Neural cell (in vitro differentiated cells): ENCODE results near the gene NCAPD2. TPM values are rescaled to one million over a fixed set of nuclear protein-coding genes. Genes with fewer than 3 reads are reported as not detected.

Source experiments
- H2AFZ ChIP-seq: fragments of 200-600, 300-800 bp; sonication (generic), shearing (Covaris generic); 2 replicates; pipeline ENCODE4 v1.6.0; 2014; ENCODE audit warnings: low read depth, mild to moderate bottlenecking, antibody characterized with exemption, low read length, moderate library complexity
- H3F3A ChIP-seq: fragments of 200-600 bp; shearing (Covaris generic); 2 replicates; pipeline ENCODE4 v1.6.1; 2016; ENCODE audit warnings: mild to moderate bottlenecking, moderate library complexity, mixed read lengths, antibody characterized with exemption, low read length; ENCODE audit not compliant: insufficient read depth, poor library complexity, severe bottlenecking
- H3K27ac ChIP-seq: fragments of 200-600, 300-800 bp; sonication (generic), shearing (Covaris generic); 2 replicates; pipeline ENCODE4 v1.5.1; 2014; ENCODE audit warnings: mild to moderate bottlenecking, low read length, moderate library complexity
- H3K27me3 ChIP-seq: fragments of 300-800, 200-600 bp; sonication (generic), shearing (Covaris generic); 2 replicates; pipeline ENCODE4 v1.6.0; 2014; ENCODE audit warnings: mild to moderate bottlenecking, low read depth, low read length, moderate library complexity; ENCODE audit not compliant: insufficient read depth
- H3K36me3 ChIP-seq: fragments of 300-800, 200-600 bp; sonication (generic), shearing (Covaris generic); 2 replicates; pipeline ENCODE4 v1.5.1; 2014; ENCODE audit warnings: mild to moderate bottlenecking, antibody characterized with exemption, low read length, moderate library complexity; ENCODE audit not compliant: insufficient read depth
- H3K4me2 ChIP-seq: fragments of 300-800, 200-600 bp; sonication (generic), shearing (Covaris generic); 2 replicates; pipeline ENCODE4 v1.6.0; 2014; ENCODE audit warnings: mild to moderate bottlenecking, low read length
- H3K4me3 ChIP-seq: fragments of 300-800, 200-600 bp; sonication (generic), shearing (Covaris generic); 2 replicates; pipeline ENCODE4 v1.5.1; 2014; ENCODE audit warnings: mild to moderate bottlenecking, low read length, moderate library complexity
- H3K79me2 ChIP-seq: fragments of 200-600 bp; shearing (Covaris generic); replicated peaks from 2 replicates; pipeline ENCODE4 v1.6.0; 2014; ENCODE audit warnings: mild to moderate bottlenecking, low read length, moderate library complexity; ENCODE audit not compliant: insufficient read depth
- H3K9ac ChIP-seq: fragments of 300-800, 200-600 bp; sonication (generic), shearing (Covaris generic); 2 replicates; pipeline ENCODE4 v1.6.1; 2016; ENCODE audit warnings: mild to moderate bottlenecking, low read length, mixed read lengths
- H3K9me2 ChIP-seq: fragments of 200-600 bp; shearing (Covaris generic); 2 replicates; pipeline ENCODE4 v1.6.1; 2016; ENCODE audit warnings: mild to moderate bottlenecking, low read length, mixed read lengths; ENCODE audit not compliant: insufficient read depth
- H3K9me3 ChIP-seq: fragments of 200-600, 300-800 bp; sonication (generic), shearing (Covaris generic); 2 replicates; pipeline ENCODE4 v1.6.1; 2016; ENCODE audit warnings: mild to moderate bottlenecking, mixed run types, low read length, moderate library complexity, mixed read lengths
- H4K20me1 ChIP-seq: fragments of 200-600 bp; shearing (Covaris generic); 2 replicates; pipeline ENCODE4 v1.6.1; 2016; ENCODE audit warnings: mild to moderate bottlenecking, mixed run types; ENCODE audit not compliant: insufficient read depth
- CTCF ChIP-seq: fragments of 450-650 bp; IDR thresholded peaks from 2 replicates; pipeline ENCODE4 v1.5.1; 2014; ENCODE audit warnings: antibody characterized with exemption, mild to moderate bottlenecking, moderate library complexity; ENCODE audit not compliant: poor library complexity, severe bottlenecking
- EP300 ChIP-seq: fragments of 450-650 bp; conservative IDR thresholded peaks from 2 replicates; pipeline ENCODE4 v1.6.1; 2014; ENCODE audit warnings: antibody characterized with exemption, mild to moderate bottlenecking, moderate library complexity; ENCODE audit not compliant: poor library complexity, severe bottlenecking
- EZH2 ChIP-seq: fragments of 200-600, 300-800 bp; shearing (Covaris generic), sonication (generic); IDR thresholded peaks from 2 replicates; pipeline ENCODE4 v1.6.1; 2014; ENCODE audit warnings: antibody characterized with exemption, low read length, borderline replicate concordance, mild to moderate bottlenecking; ENCODE audit not compliant: insufficient read depth, poor library complexity, severe bottlenecking
- MXI1 ChIP-seq: fragments of 450-650 bp; conservative IDR thresholded peaks from 2 replicates; pipeline ENCODE4 v1.6.1; 2014; ENCODE audit warnings: antibody characterized with exemption, mild to moderate bottlenecking; ENCODE audit not compliant: poor library complexity, severe bottlenecking
- POLR2AphosphoS5 ChIP-seq: IDR thresholded peaks from 2 replicates; pipeline ENCODE4 v1.6.1; 2012
- RAD21 ChIP-seq: fragments of 450-650 bp; conservative IDR thresholded peaks from 2 replicates; pipeline ENCODE4 v1.6.1; 2014; ENCODE audit warnings: antibody characterized with exemption, mild to moderate bottlenecking, moderate library complexity
- REST ChIP-seq: IDR thresholded peaks from 2 replicates; pipeline ENCODE4 v1.6.1; 2012; ENCODE audit warnings: borderline replicate concordance
- SMC3 ChIP-seq: fragments of 450-650 bp; conservative IDR thresholded peaks from 2 replicates; pipeline ENCODE4 v1.6.1; 2014; ENCODE audit warnings: antibody characterized with exemption, mild to moderate bottlenecking, moderate library complexity; ENCODE audit not compliant: poor library complexity
- TAF1 ChIP-seq: IDR thresholded peaks from 2 replicates; pipeline ENCODE4 v1.6.1; 2012; ENCODE audit warnings: low read depth
- polyA plus RNA-seq: library from polyadenylated mRNA; depleted of rRNA; stranded (reverse); fragments of >200 nt; gene quantifications from 2 replicates; pipeline ENCODE4 v1.2.3, GENCODE V29; 2014

NCAPD2 gene
- polyA plus RNA-seq, 1 donor from 2014 or later: 4.5 TPM

- Histone ChIP-seq H3K27ac (no peak overlapping the region), H3K9me3 (no peaks in the 10 kb centered on the region), H3K4me3 (no peak overlapping the region), H4K20me1 (no peaks in the 10 kb centered on the region), H2AFZ (no peak overlapping the region), H3K36me3 (no peaks in the 10 kb centered on the region), H3K9ac (no peak overlapping the region), H3F3A (no peaks in the 10 kb centered on the region), H3K4me2 (no peak overlapping the region), H3K9me2 (no peaks in the 10 kb centered on the region), H3K79me2 (no peaks in the 10 kb centered on the region), H3K27me3 (no peaks in the 10 kb centered on the region)
- TF ChIP-seq EP300 (no peak), SMC3 (no peak), EZH2 (no peak), MXI1 (no peak), TAF1 (no peak), POLR2AphosphoS5 (no peak), RAD21 (no peak), REST (no peak), CTCF (no peak)
These were observed 25.7 kb upstream of the NCAPD2 start for GRCh38 chr12:6468283-6468575.

- no peak overlapping the region for H3K4me3 ChIP-seq
- no peaks in the 10 kb centered on the region for H3K27me3 ChIP-seq
- H3K79me2 ChIP-seq: no peaks in the 10 kb centered on the region
- H3K9me2 ChIP-seq: no peaks in the 10 kb centered on the region
- H3K36me3 ChIP-seq: no peaks in the 10 kb centered on the region
- no peaks in the 10 kb centered on the region for H3K9me3 ChIP-seq
- no peak overlapping the region for H3K9ac ChIP-seq
- no peak overlapping the region for H3K4me2 ChIP-seq
- no peak overlapping the region for H3K27ac ChIP-seq
- H3F3A ChIP-seq: no peaks in the 10 kb centered on the region
- no peak overlapping the region for H2AFZ ChIP-seq
- no peaks in the 10 kb centered on the region for H4K20me1 ChIP-seq
- TF ChIP-seq POLR2AphosphoS5 (no peak), MXI1 (no peak), SMC3 (no peak), EZH2 (no peak), CTCF (no peak), EP300 (no peak), RAD21 (no peak), TAF1 (no peak)
These were observed 24.8 kb upstream of the NCAPD2 start for GRCh38 chr12:6469092-6469491.
